IMR-90 (cell line): ENCODE data around the gene ATG14. TPM values are rescaled to one million over a fixed set of nuclear protein-coding genes. Genes with fewer than 3 reads are reported as not detected.

Source experiments
- ATAC-seq: fragments of 200-7000 bp; cut with Tn5 transposase; 2 replicates; pipeline ENCODE4 v1.9.1; 2020; ENCODE audit warnings: low read depth, mild to moderate bottlenecking, moderate library complexity
- BruUV-seq: library from RNA; stranded (reverse); fragments of 400-500 nt; replicated peaks from 2 replicates; lab custom pipeline; 2021; lab: Mats Ljungman, UMichigan
- CTCF ChIA-PET: fragments of 300-600 bp; formaldehyde crosslinking; extraction: SDS; loops from one replicate; lab custom pipeline; 2021; ENCODE audit warnings: antibody characterized with exemption; lab: Yijun Ruan, JAX
- POLR2A ChIA-PET: fragments of 300-600 bp; sonication (Branson Sonifier 250); formaldehyde crosslinking; loops from one replicate; lab custom pipeline; 2022; ENCODE audit warnings: antibody characterized with exemption; ENCODE audit not compliant: unreplicated experiment; lab: Charles Lee
- DNase-seq: peaks from one replicate; pipeline ENCODE4 v3.0.0; 2013
- H2AFZ ChIP-seq: replicated peaks from 2 replicates; pipeline ENCODE3; 2013; ENCODE audit warnings: low read length, mild to moderate bottlenecking; ENCODE audit not compliant: poor library complexity
- H2AK5ac ChIP-seq: 2 replicates; pipeline ENCODE4 v1.6.1; 2013; ENCODE audit warnings: low read depth, low read length, inconsistent platforms
- H2AK9ac ChIP-seq: replicated peaks from 2 replicates; pipeline ENCODE3; 2013; ENCODE audit warnings: mild to moderate bottlenecking, low read depth, low read length, moderate library complexity; ENCODE audit not compliant: poor library complexity
- H2BK120ac ChIP-seq: 2 replicates; pipeline ENCODE4 v1.6.1; 2013; ENCODE audit warnings: low read depth, low read length, inconsistent platforms
- H2BK15ac ChIP-seq: 3 replicates; pipeline ENCODE4 v1.6.1; 2013; ENCODE audit warnings: low read depth, low read length, inconsistent platforms
- H2BK20ac ChIP-seq: 2 replicates; pipeline ENCODE4 v1.6.1; 2013; ENCODE audit warnings: low read depth, mild to moderate bottlenecking, inconsistent platforms, low read length, moderate library complexity
- H2BK5ac ChIP-seq: 2 replicates; pipeline ENCODE4 v1.6.1; 2013; ENCODE audit warnings: mild to moderate bottlenecking, low read depth, low read length, inconsistent platforms; ENCODE audit not compliant: poor library complexity, severe bottlenecking
- H3K14ac ChIP-seq: replicated peaks from 2 replicates; pipeline ENCODE4 v1.6.1; 2013; ENCODE audit warnings: low read depth, low read length, inconsistent platforms
- H3K18ac ChIP-seq: 2 replicates; pipeline ENCODE4 v1.6.1; 2013; ENCODE audit warnings: low read depth, low read length, control low read depth
- H3K23ac ChIP-seq: 2 replicates; pipeline ENCODE4 v1.6.1; 2013; ENCODE audit warnings: low read depth, low read length, inconsistent platforms
- H3K27ac ChIP-seq: 2 replicates; pipeline ENCODE4 v1.5.1; 2013; ENCODE audit warnings: mild to moderate bottlenecking, control low read depth, low read length; ENCODE audit not compliant: insufficient read depth
- H3K27me3 ChIP-seq: 2 replicates; pipeline ENCODE4 v1.6.1; 2013; ENCODE audit warnings: low read length; ENCODE audit not compliant: control insufficient read depth, insufficient read depth
- H3K36me3 ChIP-seq: 2 replicates; pipeline ENCODE4 v1.6.1; 2013; ENCODE audit warnings: low read length, mixed read lengths; ENCODE audit not compliant: control insufficient read depth, insufficient read depth
- H3K4ac ChIP-seq: 2 replicates; pipeline ENCODE4 v1.6.1; 2013; ENCODE audit warnings: low read depth, low read length, inconsistent platforms
- H3K4me1 ChIP-seq: 2 replicates; pipeline ENCODE4 v1.6.1; 2013; ENCODE audit warnings: low read length, mixed read lengths; ENCODE audit not compliant: control insufficient read depth, insufficient read depth
- H3K4me2 ChIP-seq: 2 replicates; pipeline ENCODE4 v1.6.1; 2013; ENCODE audit warnings: low read depth, mild to moderate bottlenecking, control low read depth, low read length, moderate library complexity
- H3K4me3 ChIP-seq: 2 replicates; pipeline ENCODE4 v1.5.1; 2013; ENCODE audit warnings: low read depth, mild to moderate bottlenecking, control low read depth, low read length, moderate library complexity; ENCODE audit not compliant: insufficient read depth
- H3K56ac ChIP-seq: 2 replicates; pipeline ENCODE4 v1.6.1; 2013; ENCODE audit warnings: low read length, inconsistent platforms; ENCODE audit not compliant: insufficient read depth; ENCODE audit errors: extremely low read depth
- H3K79me1 ChIP-seq, 2 experiments: 2 replicates each; pipeline ENCODE4 v1.6.1; 2013; ENCODE audit warnings: low read length in 2 of 2, inconsistent platforms in 1 of 2, low read depth in 1 of 2
- H3K9ac ChIP-seq: 2 replicates; pipeline ENCODE4 v1.6.1; 2013; ENCODE audit warnings: low read depth, low read length, control low read depth
- H3K9me1 ChIP-seq: 2 replicates; pipeline ENCODE4 v1.6.1; 2013; ENCODE audit warnings: low read length, inconsistent platforms; ENCODE audit not compliant: insufficient read depth
- H3K9me3 ChIP-seq: 2 replicates; pipeline ENCODE4 v1.6.1; 2013; ENCODE audit warnings: low read length; ENCODE audit not compliant: control insufficient read depth, insufficient read depth
- H4K20me1 ChIP-seq: 2 replicates; pipeline ENCODE4 v1.6.1; 2013; ENCODE audit warnings: low read length, inconsistent platforms; ENCODE audit not compliant: insufficient read depth
- H4K5ac ChIP-seq: 2 replicates; pipeline ENCODE4 v1.6.1; 2013; ENCODE audit warnings: mild to moderate bottlenecking, low read depth, low read length, control low read depth
- H4K8ac ChIP-seq, 2 experiments: 2 replicates each; pipeline ENCODE4 v1.6.1; 2013; ENCODE audit warnings: low read depth in 2 of 2, low read length in 2 of 2, control low read depth in 1 of 2, inconsistent platforms in 1 of 2
- H4K91ac ChIP-seq: 2 replicates; pipeline ENCODE4 v1.6.1; 2013; ENCODE audit warnings: low read depth, low read length, inconsistent platforms; ENCODE audit not compliant: insufficient read depth
- CEBPB ChIP-seq: IDR thresholded peaks from 2 replicates; pipeline ENCODE4 v1.6.1; 2012; ENCODE audit warnings: low read depth, low read length, improper control_type of control experiment
- CHD1 ChIP-seq: IDR thresholded peaks from 2 replicates; pipeline ENCODE4 v1.6.1; 2012; ENCODE audit warnings: low read depth, low read length, improper control_type of control experiment
- ELK1 ChIP-seq: fragments of 150-350 bp; IDR thresholded peaks from 2 replicates; pipeline ENCODE4 v1.6.1; 2016; ENCODE audit warnings: low read depth, mild to moderate bottlenecking, low read length, moderate library complexity, borderline replicate concordance
- FOS ChIP-seq: fragments of 150-350 bp; IDR thresholded peaks from 2 replicates; pipeline ENCODE4 v1.6.1; 2016; ENCODE audit warnings: low read depth, low read length
- MAFK ChIP-seq: IDR thresholded peaks from 2 replicates; pipeline ENCODE4 v1.6.1; 2012; ENCODE audit warnings: low read depth, low read length, improper control_type of control experiment
- RAD21 ChIP-seq: IDR thresholded peaks from 2 replicates; pipeline ENCODE4 v1.6.1; 2012; ENCODE audit warnings: low read length, improper control_type of control experiment
- RFX5 ChIP-seq: IDR thresholded peaks from 2 replicates; pipeline ENCODE4 v1.8.0; 2012; ENCODE audit warnings: low read depth, mild to moderate bottlenecking, low read length, moderate library complexity
- SMC3 ChIP-seq: fragments of 150-350 bp; IDR thresholded peaks from 2 replicates; pipeline ENCODE4 v1.6.1; 2016; ENCODE audit warnings: low read depth, mild to moderate bottlenecking, antibody characterized with exemption, low read length, moderate library complexity
- WGBS, 2 experiments: methylation state at CpG; one replicate each; pipeline versions ENCODE4 v1.1.5 to v1.1.7; 2013; ENCODE audit warnings: missing lambda C conversion rate in 2 of 2; ENCODE audit not compliant: insufficient read length in 1 of 2; ENCODE audit errors: extremely low coverage in 2 of 2; 5-methylcytosine and 5-hydroxymethylcytosine counted together
- dilution Hi-C: fragments of 300-500 bp; cut with HindIII; formaldehyde crosslinking; loops from one replicate; pipeline ENCODE4 v1.14.3; 2018; ENCODE audit warnings: low sequenced_read_pairs; ENCODE audit not compliant: unreplicated experiment
- in situ Hi-C: fragments of 300-500 bp; cut with MboI; formaldehyde crosslinking; loops from 3 replicates; pipeline ENCODE4 v1.14.3; 2019; ENCODE audit warnings: low sequenced_read_pairs, inconsistent platforms, mixed read lengths
- intact Hi-C: fragments of 100-400 bp; cut with micrococcal nuclease; formaldehyde crosslinking; loops from 2 replicates; pipeline ENCODE4 v1.10.0; 2022
- polyA plus RNA-seq, 3 experiments: library from polyadenylated mRNA; depleted of rRNA; stranded (reverse); fragments of >200 nt; gene quantifications; 2 replicates each; pipeline ENCODE4 v1.2.3, GENCODE V29; 2012; ENCODE audit warnings: low replicate concordance in 1 of 3
- total RNA-seq: library from RNA; depleted of rRNA; stranded (reverse); fragments of >200 nt; gene quantifications from 2 replicates; pipeline ENCODE4 v1.2.3, GENCODE V29; 2012

Gene ATG14
- total and polyA plus RNA-seq, 2 of the 4 experiments (the other 2 are of a cell fraction) = 5.0 to 12.4 TPM

- no peak overlapping the region for H2BK20ac ChIP-seq
- peaks cover 24% of the 10 kb centered on the region for H3K9me1 ChIP-seq
- no peak overlapping the region for H2AFZ ChIP-seq
- ATAC-seq = no peak
- intact Hi-C loops = no loop called here
- H2AK5ac ChIP-seq = no peak overlapping the region
- in situ Hi-C loops = no loop called here
- H3K56ac ChIP-seq = no peak overlapping the region
- no peak overlapping the region for H2BK15ac ChIP-seq
- H3K79me1 ChIP-seq = peaks cover 48 to 64% of the 10 kb centered on the region in 2 experiments
- H3K9ac ChIP-seq = no peak overlapping the region
- H3K4ac ChIP-seq = no peak overlapping the region
- no TSS peak for BruUV-seq
- WGBS, 2 experiments = no CpG with 5 or more reads among the region's 3 CpGs
- peaks cover 18% of the 10 kb centered on the region for H3K4me1 ChIP-seq
- TF ChIP-seq CEBPB = no peak
- TF ChIP-seq MAFK = no peak
- no peak for TF ChIP-seq RFX5
- no peak for TF ChIP-seq RAD21
- no peak for TF ChIP-seq SMC3
- no peak for TF ChIP-seq ELK1
- no peak for TF ChIP-seq FOS
- TF ChIP-seq CHD1 = no peak
- H2AK9ac ChIP-seq = no peak overlapping the region
- H4K20me1 ChIP-seq = peaks cover 59% of the 10 kb centered on the region
- no peaks in the 10 kb centered on the region for H3K36me3 ChIP-seq
- no peak overlapping the region for H3K14ac ChIP-seq
- no peak overlapping the region for H3K18ac ChIP-seq
- no peak overlapping the region for H3K4me2 ChIP-seq
- ChIA-PET CTCF (interaction anchor here (1.1 kb wide), 1 partner anchor 33 kb away, joined by 3 read pairs; no protein-coding TSS in a partner anchor), POLR2A (no interaction called here)
- no peak overlapping the region for H4K8ac ChIP-seq
- DNase-seq = no peak
- H3K23ac ChIP-seq = no peak overlapping the region
- H3K27ac ChIP-seq = no peak overlapping the region
- no peaks in the 10 kb centered on the region for H3K9me3 ChIP-seq
- no peaks in the 10 kb centered on the region for H3K27me3 ChIP-seq
- H3K4me3 ChIP-seq = no peak overlapping the region
- no peak overlapping the region for H4K91ac ChIP-seq
- H2BK120ac ChIP-seq = no peak overlapping the region
- H2BK5ac ChIP-seq = no peak overlapping the region
- H4K5ac ChIP-seq = no peak overlapping the region
- dilution Hi-C loops = no loop called here
Measured at GRCh38 chr14:55336691-55337090, 74.9 kb downstream of the ATG14 start.
